Midbrain (tissue), 1 donor: ENCODE results near the gene HNF1A.
A peak's percentile ranks its signal among the peaks of the same experiment; 100 is the strongest.
"Not testable (repeated sequence)": the region's sequence is repeated elsewhere in the genome, so short reads cannot be mapped to it uniquely, and the experiment has no call there.

ENCODE experiments used
- DNase-seq: peaks from one replicate; lab custom pipeline; 2025; lab: John Stamatoyannopoulos, UW

Gene HNF1A

DNA sequence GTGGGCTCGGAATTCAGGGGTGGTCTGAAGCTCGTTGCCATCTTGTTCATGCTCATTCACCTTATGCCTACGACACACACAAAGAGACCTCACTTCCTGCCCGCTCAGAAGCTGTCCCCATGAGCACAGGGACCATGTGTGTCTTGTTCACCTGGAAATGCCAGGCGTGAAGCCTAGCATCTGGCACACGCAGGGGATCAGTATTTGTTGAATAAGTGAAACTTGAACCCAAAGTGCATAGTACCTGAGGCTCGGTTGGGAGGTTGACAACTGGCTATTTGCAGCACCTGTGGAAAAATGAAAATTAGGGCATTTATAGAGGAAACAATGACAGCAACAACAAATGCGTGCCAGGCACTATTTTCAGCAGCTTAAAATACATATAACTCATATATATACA lies 32.5 kb downstream of the HNF1A start:
- no peak for DNase-seq

DNA sequence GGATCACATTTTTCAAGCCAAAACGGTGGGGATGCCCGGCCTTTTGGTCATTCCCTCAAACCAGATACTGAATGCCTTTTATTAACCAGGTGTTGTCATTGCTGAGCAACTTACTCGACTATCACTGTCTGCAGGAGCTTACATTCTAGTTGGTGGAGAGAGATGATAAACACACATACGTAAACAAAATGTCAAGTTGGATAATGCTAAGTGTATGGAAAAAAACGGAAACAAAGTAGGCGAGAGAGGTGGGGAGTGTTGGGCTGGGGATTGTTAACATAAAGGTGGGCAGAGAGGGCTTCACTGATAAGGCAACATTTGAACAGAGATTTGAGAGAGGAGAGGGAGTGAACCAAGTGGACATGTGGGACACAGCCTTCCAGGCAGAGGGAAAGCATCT lies 33.5 kb downstream of the HNF1A start:
- DNase-seq = no peak

DNA sequence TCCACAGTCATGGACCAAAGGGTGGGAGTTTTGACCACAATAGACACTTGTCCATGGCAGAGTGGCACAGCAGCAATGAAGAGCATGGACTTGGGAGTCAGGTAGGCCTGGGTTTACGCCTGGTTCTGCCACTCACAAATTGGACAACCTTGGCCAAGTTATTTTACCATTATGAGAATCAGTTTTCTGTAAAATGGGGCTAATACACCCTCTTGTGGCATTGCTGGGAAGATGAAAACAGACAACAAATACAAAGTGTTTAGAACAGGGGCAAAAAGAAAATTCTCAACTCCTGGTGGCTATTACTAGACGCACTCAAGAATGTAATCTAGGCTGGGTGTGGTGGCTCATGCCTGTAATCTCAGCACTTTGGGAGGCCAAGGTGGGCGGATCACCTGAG lies 35.4 kb downstream of the HNF1A start:
- no peak for DNase-seq

DNA sequence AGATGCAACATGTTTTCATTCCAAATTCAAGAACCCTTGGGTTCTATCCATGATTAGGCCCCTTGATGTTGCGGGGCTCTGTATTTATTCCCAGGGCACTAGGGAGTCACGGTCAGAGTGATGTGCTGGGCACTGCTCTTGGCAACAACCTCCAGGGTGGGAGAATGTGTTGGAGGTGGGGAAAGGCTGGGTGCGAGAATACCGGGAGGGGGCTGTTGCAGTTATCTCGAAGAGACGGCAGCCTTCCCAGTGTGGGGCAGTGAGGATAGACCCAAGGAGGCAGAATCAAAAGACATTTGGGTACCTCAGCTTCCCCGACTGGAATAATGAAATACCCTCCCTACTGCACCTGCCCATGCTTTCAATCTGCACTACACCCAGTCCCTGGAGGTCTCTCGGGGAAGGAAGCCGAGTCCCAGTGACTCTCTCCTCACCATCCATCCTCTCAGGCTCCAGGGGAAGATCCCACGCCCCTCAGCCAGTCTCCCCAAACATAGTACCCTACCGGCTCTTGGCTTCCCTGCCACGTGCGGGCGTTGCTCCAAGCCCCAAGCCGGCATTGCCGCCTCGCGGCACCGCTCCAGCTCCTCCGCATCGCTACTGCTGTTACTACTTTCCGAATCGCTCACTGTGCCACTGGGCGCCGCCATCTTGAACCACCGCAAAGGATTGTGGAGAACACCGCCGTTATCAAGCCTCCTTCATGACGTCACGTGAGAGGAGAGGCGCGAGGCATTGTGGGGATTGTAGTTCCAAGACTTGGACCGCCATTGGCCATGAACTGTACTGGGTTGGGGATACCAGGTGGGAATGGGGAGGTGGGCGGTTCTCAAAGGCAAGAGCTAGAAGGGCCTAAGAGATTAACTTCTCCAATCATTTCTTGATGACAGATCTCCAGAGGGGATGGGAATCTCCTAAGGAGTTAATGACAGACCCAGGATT lies 37.8 kb downstream of the HNF1A start, which contains the start of gene C12orf43:
Gene C12orf43 (minus strand): TSS at position 663 of the 942 bp plus-strand sequence. CDS start 13 bp downstream, at position 650.
- DNase-seq = peak; percentile 96

DNA sequence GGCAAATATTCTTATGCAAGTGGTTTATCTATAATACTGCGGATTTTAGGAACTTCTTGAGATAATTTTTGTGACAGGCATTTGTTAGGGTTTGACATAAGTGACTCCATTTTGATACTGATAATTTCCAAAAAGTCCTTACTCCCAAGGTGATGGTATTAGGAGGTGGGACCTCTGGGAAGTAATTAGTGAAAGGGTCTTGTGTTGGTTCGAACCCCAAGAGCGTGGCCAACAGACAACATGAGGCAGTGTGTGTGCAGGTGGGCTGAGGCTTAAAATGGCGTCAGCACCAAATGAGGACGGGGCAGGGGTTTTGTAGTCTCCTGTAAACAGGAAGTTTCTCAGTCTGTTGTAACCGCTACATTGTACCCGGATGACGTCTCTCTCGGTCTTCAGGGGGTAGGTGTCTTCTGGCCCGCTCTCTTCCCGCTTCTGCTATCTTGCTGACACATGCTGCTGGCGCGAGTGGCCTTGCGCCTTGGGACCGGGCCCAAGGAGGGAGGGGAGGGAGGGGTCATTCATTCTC lies 39.7 kb downstream of the HNF1A start:
- DNase-seq = no peak

DNA sequence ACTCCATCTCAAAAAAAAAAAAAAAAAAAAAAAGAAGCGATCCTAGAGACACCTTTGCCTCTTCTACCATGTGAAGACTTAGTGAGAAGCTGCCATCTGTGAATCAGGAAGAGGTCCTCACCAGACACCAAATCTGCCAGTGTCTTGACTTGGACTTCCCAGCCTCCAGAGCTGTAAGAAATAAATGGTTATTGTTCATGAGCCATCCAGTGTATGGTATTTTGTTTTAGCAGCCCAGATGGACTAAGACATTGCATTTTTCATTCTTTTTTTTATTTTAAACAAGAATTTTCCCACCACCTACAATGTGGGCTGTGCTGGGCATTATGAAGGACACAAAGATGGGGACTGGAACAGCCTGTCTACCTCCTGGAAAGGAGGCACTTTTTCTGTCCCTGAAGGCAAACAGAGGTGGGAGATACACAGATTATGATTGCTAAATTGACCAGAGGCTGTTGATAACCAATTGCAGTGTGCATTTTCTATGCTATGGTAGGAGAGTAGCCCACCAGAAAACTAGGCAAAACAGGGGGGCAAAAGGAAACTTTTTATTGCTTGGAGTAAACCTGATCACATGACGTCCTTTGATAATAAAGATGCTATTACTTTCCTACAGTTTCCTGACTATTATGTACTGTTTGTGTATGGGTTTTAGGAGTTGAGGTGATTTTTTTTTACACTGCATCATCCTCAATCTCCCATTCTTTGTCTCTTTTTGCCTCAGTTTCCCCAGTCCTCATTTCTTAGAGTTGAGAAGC lies 40.7 kb downstream of the HNF1A start:
- DNase-seq = no peak

DNA sequence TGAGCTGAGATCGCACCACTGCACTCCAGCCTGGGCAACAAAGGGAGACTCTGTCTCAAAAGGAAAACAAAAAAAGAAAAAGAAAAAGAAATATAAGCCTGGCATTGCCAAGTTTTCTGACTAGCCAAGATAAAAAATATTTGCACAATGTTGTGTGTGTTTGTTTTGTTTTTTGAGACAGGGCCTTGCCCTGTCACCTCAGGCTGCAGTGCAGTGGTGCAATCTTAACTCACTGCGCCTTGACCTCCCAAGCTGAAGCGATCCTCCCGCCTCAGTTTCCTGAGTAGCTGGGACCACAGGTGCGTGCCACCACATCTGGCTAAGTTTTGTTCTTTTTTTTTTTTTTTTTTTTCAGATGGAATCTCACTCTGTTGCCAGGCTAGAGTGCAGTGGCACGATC lies 43.4 kb downstream of the HNF1A start:
- DNase-seq = no peak

DNA sequence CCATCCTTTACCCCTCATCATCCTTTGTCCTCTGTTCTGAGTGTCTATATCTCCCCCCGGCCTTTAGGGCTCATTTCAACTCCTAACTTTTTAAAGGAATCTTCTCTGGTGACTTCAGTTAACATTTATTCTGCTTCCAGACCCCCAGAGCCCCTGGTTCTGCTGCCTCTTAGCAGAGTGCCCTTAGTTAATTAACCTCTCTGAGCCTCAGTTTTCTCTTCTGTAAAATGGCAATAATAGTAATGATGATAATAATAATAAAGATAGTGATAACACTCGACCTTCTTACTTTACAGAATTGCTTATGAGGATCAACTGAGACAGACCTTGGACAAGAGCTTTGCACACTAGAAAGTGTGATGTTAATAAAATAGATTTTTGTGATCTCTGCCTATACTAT lies 44.4 kb downstream of the HNF1A start:
- DNase-seq = no peak

DNA sequence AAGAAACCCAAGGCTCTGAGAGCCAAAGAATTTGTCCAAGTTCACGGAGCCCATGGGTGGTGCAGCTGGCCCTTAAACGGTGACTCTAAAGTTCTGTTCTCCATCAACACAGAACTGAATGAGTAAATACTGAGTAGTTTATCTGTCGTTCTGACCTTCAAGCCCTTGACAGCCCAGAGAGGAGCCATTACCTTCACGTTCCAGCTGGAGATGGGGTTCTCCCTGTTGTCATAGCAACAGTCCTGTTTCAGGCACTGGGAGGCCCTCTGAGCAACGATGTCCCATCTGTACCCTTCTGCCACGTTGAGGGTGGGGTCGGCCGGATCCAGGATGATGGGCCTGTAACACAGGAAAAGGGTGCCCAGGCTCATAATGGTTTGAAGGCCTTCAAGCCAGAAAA lies 45.5 kb downstream of the HNF1A start:
- DNase-seq = no peak

DNA sequence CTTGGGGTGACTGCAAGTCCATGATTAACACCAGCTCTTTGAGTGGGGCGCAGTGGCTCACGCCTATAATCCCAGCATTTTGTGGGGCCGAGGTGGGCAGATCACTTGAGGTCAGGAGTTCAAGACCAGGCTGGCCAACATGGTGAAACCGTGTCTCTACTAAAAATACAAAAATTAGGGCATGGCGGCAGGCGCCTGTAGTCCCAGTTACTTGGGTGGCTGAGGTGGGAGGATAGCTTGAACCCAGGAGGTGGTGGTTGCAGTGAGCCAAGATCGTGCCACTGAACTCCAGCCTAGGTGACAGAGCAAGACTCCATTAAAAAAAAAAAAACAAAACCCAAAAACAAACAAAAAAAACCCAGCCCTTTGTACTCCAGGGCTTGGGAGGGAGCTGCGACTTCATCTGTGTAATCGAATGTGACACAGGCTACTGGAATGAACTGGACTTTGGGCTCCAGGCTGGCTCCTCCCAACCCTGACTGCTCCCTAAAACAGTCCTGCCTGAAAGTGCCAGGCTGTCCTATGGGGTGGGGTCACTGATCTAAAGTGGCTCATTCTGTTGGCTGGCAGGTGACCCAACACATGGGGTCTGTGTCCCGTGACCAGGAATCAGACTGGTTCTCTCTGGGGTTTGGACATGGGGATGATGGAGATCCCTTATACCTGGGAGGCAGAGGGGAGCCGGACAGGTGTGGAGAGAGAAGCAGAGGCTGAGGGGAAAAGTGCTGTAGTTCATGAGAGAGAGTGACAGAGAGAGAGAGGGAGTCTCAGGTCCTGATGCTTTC lies 47.3 kb downstream of the HNF1A start:
- no peak for DNase-seq

DNA sequence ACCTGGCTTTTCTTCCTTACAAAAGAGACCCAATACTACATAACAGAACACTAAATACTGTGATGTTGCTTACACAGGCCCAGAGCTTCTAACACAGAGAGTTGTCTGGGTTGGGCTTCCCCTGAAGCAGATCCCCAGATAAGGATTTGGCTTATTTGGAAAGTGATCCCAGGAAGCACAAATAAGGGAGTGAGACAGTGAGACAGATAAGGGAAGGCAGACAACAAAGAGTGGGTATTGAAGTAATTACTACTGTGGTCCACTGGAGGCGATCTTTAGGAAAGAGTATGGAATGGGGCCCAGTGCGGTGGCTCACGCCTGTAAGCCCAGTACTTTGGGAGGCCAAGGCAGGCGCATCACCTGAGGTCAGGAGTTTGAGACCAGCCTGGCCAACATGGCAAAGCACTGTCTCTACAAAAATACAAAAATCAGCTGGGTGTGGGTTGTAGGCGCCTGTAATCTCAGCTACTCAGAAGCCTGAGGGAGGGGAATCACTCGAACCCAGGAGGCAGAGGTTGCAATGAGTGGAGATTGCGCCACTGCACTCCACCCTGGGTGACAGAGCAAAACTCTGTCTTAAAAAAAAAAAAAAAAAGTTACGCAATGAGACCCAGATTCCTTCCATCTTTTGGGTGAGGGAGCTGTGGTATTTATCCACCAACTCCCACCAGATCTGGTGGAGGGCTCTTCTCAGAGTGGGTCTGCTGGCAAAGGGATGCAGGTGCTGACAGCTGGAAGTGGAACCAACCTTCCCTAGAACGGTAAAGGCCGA lies 48.1 kb downstream of the HNF1A start:
- no peak for DNase-seq

DNA sequence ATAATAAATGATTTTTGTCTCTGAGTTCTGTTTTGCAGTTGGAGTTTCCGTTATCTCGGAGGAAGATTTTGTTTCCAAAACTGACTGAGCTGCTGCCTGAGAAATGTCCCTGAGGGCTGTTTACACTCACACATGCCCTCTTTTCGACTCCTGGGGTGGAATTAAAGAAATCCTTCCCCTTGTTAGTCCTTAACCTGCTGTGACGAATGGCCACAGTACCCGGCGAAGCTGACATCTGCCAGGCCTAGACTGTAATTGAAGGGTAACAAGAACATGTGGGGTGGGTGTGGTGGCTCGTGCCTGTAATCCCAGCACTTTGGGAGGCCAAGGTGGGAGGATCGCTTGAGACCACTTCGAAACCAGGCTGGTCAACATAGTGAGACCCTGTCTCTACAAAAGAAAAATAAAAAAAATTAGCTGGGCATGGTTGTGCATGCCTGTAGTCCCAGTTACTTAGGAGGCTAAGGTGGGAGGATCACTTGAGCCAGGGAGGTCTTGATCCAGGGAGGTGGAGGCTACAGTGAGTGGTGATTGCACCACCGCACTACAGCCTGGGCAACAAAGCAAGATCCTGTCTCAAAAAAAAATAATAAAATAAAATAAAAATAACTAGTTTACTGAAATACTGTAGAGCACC lies 52.4 kb downstream of the HNF1A start:
- no peak for DNase-seq

DNA sequence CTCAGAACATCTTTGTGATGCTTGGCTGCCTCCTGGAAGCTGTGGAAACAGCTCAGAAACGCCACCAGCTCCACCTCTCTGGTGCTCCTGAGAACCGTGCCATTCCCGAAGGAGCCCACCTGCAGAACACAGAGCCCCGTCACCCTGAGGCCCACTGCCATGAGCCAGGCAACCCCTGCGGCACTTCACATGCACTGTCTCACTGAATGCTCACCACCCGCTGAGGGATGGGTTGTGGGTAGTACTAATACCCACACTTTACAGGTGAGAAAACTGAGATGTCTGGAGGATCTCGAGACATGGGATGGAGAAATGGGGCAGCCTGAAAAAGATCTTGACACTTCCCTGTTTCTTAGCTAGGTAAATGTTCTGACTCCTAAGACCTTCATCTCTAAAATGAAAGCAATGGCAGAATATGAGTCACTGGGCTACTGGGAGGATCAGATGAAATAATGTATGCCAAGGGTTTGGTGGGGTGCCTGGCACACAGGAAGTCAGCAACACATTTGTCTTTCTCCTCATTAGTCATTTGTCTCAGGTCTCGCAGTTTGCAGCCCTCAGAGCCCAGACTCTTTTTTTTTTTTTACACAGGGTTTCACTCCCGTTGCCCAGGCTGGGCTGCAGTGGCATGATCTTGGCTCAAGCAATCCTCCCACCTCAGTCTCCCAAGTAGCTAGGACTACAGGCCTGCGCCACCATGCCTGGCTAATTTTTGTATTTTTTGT lies 55.4 kb downstream of the HNF1A start:
- no peak for DNase-seq

DNA sequence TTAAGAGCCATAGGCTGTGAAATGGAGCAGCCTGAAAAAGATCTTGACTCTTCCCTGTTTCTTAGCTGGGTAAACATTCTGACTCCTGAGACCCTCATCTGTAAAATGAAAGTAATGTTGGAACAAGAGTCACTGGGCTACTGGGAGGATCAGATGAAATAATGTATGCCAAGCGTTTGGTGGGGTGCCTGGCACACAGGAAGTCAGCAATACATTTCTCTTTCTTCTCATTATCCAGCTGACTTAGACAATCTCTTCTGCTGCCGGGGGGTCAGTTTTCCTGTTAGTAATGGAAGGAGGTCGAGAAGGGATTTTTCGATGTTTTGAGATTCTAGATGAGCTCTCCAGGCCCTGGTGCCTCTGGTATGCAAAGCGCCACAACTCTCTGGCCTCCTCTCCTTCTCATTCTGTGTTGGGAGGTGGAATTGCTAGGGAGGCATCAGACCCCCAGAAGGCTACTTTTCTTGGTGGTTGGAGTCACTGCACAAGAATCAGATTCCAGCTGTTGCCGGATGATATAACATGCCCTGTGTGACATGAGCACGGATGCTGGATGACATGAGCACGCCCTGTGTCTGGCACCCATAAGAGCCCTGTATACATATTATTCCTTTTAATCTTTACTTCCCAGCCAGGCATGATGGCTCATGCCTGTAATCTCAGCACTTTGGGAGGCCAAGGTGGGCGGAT lies 56.4 kb downstream of the HNF1A start:
- no peak for DNase-seq

DNA sequence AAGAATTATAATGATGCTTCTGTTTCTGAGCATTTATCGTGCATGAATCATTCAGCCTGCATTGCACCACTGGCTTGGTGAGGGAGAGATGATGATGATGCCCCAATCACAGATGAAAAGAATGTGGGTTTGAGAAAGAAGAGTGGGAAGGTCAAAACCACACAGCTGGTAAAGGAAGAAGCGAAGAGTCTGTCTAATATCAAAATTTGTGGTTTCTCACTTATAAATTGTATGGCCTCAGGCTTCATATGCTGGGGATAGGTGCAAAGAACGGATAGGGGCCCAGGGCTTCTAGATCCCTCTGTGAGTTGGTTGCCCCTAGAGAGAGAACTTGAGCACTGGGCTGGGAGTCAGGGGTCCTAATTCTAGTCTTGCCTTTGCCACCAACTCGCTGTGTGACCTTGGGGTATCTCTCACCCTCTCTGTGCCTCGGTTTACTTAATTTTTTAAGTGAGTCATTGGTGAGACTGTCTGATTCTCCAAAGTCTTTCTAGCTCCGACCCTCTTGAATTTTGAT lies 58.5 kb downstream of the HNF1A start:
- DNase-seq = no peak

DNA sequence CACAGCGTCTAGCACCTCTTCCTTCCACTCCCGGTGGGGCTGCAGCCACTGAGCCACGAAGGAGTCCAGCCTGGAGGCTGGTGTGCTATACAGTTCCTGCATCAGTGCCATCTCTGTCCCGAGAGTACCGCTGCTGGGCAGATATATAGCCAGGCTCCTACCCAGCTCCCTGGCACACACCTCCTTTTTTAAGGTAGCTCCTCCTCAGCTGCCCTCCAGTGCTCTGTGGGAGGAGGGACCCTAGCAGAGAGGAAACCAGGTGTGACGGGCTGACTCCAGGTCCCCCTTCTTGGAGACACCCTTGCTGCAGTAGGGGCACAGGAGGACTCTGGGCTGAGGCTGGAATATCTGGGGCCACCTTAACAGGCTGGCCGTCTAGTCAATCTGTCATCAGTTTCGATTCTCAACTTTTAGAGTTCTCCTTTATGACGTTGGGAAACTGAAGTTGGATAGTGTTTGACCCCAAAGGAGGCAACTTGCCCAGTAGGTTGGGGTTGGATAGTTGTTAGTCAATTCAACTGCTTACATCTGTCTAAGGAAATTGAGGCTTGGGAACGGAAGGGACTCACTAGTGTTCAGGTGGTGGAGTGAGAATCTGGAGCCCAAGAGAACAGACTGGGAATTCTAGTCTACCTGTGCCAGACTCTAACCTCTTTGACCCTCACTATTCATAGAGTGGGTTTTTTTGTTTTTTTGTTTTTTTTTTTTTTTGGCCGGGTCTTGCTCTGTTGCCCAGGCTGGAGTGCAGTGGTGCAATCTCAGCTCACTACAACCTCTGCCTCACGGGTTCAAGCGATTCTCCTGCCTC lies 60.7 kb downstream of the HNF1A start, which contains the start of gene OASL:
Gene OASL (minus strand): TSS at position 386 of the 808 bp plus-strand sequence. CDS start 275 bp downstream, at position 111.
- peak; percentile 2 for DNase-seq

DNA sequence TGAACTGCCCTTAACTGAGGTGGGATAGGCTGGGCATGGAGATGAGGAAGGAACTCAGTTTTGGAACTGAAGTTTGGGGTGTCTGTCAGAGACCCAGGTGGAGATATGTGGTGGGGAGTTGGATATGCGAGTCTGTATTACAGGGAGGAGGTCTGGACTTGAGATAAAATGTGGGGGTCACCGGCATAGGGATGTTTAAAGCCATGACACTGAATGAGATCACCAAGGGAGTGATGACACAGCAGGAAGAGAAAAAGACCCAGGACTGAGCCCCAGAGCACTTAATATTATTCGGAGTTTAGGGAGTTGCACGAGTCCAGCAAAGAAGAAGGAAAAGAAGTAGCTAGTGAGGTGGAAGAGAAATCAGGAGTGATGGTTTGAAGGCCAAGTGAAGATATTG lies 64.7 kb downstream of the HNF1A start:
- no peak for DNase-seq

DNA sequence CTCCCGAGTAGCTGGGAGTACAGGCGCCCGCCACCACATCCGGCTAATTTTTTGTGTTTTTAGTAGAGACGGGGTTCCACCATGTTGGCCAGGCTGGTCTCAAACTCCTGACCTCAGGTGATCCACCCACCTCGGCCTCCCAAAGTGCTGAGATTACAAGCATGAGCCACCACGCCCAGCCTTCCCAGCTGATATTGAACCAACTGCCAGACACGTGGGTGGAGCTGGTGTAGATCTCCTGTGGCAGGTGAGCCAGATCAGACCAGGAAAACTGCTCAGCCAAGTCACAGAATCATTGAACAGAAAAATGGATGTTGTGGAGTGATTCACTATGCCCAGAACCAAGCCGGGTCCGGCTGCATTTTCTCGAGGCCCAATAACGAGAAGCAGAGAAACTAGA lies 69.1 kb downstream of the HNF1A start:
- DNase-seq = not testable (repeated sequence)
